Measurements from ENCODE around the gene CNN2. TPM values are rescaled to one million over a fixed set of nuclear protein-coding genes. Genes with fewer than 3 reads are reported as not detected.

CNN2 gene
- total RNA-seq, 1 experiment from 2014 or later, result 194 TPM

GRCh38 chr19:1046836-1047695 lies 20.7 kb downstream of the CNN2 start:
- Mint-ChIP-seq H3K4me1 (ENCODE audit: low read depth, unreplicated experiment) (no peaks in the 10 kb centered on the region), H3K27me3 (ENCODE audit: insufficient read depth, unreplicated experiment) (no peaks in the 10 kb centered on the region), H3K27ac (ENCODE audit: unreplicated experiment) (no peak overlapping the region), H3K4me3 (ENCODE audit: unreplicated experiment) (no peak overlapping the region), H3K36me3 (ENCODE audit: insufficient read depth, unreplicated experiment) (peaks cover 14% of the 10 kb centered on the region), H3K9me3 (ENCODE audit: unreplicated experiment) (no peaks in the 10 kb centered on the region)
- intact Hi-C loops (cut with micrococcal nuclease; ENCODE audit: unreplicated experiment), result no loop called here
- no peaks in the 10 kb centered on the region for H3K36me3 ChIP-seq (ENCODE audit: control insufficient read depth, insufficient read depth, low read length)
- ChIA-PET POLR2A (interaction anchor here (0.5 to 1.1 kb wide), 2 partner anchors 21 to 24 kb away, joined by 5 to 8 read pairs; partner anchors contain the start of gene CNN2), CTCF (no interaction called here)
- BruUV-seq (replicated peaks), result no TSS peak
- H3K4me1 ChIP-seq, result no peaks in the 10 kb centered on the region
- TF ChIP-seq, protein P1, sequence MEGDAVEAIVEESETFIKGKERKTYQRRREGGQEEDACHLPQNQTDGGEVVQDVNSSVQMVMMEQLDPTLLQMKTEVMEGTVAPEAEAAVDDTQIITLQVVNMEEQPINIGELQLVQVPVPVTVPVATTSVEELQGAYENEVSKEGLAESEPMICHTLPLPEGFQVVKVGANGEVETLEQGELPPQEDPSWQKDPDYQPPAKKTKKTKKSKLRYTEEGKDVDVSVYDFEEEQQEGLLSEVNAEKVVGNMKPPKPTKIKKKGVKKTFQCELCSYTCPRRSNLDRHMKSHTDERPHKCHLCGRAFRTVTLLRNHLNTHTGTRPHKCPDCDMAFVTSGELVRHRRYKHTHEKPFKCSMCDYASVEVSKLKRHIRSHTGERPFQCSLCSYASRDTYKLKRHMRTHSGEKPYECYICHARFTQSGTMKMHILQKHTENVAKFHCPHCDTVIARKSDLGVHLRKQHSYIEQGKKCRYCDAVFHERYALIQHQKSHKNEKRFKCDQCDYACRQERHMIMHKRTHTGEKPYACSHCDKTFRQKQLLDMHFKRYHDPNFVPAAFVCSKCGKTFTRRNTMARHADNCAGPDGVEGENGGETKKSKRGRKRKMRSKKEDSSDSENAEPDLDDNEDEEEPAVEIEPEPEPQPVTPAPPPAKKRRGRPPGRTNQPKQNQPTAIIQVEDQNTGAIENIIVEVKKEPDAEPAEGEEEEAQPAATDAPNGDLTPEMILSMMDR (IDR thresholded peaks at IDR 0.05; ENCODE audit: insufficient read depth in 1 of 2, low read depth in 1 of 2, low read length in 1 of 2, severe bottlenecking in 1 of 2, unreplicated experiment in 1 of 2), result no peak
- no peaks in the 10 kb centered on the region for H3K27me3 ChIP-seq (replicated peaks; ENCODE audit: control insufficient read depth, insufficient read depth, low read length)
- no peaks in the 10 kb centered on the region for H3K9me3 ChIP-seq
- DNase-seq, result no peak
- no peak overlapping the region for H3K4me3 ChIP-seq (ENCODE audit: low read depth, low read length)

DNA sequence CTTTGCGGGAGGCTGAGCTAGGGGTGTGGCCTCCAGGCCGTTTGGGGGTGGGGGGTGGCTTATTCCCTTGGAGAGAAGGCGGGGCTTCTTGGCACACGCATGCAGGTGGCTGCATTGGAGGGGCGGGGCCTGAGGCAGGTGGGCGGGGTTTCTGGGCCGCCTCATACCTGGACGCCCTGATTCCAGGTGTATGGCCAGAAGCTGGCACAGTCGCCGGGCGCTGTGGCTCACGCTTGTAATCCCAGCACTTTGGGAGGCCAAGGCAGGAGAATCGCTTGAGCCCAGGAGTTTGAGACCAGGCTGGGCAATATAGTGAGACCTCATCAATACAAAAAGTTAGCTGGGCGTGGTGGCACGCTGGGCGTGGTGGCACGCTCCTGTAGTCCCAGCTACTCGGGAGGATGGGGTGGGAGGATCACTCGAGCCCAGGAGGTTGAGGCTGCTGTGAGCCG lies 21.3 kb downstream of the CNN2 start:
- no TSS peak for BruUV-seq (replicated peaks)
- H3K4me3 ChIP-seq (ENCODE audit: low read depth, low read length), result no peak overlapping the region
- no peaks in the 10 kb centered on the region for H3K9me3 Mint-ChIP-seq (ENCODE audit: unreplicated experiment)
- H3K27ac Mint-ChIP-seq (ENCODE audit: unreplicated experiment), result no peak overlapping the region
- TF ChIP-seq, protein P1 (IDR thresholded peaks at IDR 0.05; ENCODE audit: insufficient read depth in 1 of 2, low read depth in 1 of 2, low read length in 1 of 2, severe bottlenecking in 1 of 2, unreplicated experiment in 1 of 2), result no peak
- peaks cover 14% of the 10 kb centered on the region for H3K36me3 Mint-ChIP-seq (ENCODE audit: insufficient read depth, unreplicated experiment)
- POLR2A ChIA-PET, result interaction anchor here (1.1 kb wide), 1 partner anchor 21 kb away, joined by 5 read pairs; the partner anchor contains the start of gene CNN2
- DNase-seq, result no peak
- H3K27me3 ChIP-seq (replicated peaks; ENCODE audit: control insufficient read depth, insufficient read depth, low read length), result no peaks in the 10 kb centered on the region
- no peaks in the 10 kb centered on the region for H3K4me1 ChIP-seq
- no peaks in the 10 kb centered on the region for H3K27me3 Mint-ChIP-seq (ENCODE audit: insufficient read depth, unreplicated experiment)
- CTCF ChIA-PET, result no interaction called here
- no peak overlapping the region for H3K4me3 Mint-ChIP-seq (ENCODE audit: unreplicated experiment)
- no peaks in the 10 kb centered on the region for H3K9me3 ChIP-seq
- no peaks in the 10 kb centered on the region for H3K36me3 ChIP-seq (ENCODE audit: control insufficient read depth, insufficient read depth, low read length)
- H3K4me1 Mint-ChIP-seq (ENCODE audit: low read depth, unreplicated experiment), result no peaks in the 10 kb centered on the region
- intact Hi-C loops (cut with micrococcal nuclease; ENCODE audit: unreplicated experiment), result no loop called here

DNA sequence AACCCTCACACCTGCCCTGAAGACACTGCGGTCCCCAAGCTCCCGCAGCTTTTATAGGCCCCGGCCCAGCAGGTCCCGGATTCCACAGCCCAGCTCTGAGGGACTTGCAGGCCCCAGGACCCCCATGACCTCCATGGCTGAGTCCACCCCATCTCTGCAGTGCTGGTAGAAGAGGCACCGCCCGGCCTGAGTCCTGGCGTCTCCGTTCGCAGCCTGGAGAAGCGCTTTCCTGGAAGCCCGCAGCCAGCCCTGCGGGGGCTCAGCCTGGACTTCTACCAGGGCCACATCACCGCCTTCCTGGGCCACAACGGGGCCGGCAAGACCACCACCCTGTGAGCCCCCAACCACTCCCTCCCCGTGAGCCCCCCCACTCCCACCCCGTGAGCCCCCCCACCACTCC lies 22.7 kb downstream of the CNN2 start:
- BruUV-seq (replicated peaks), result no TSS peak
- Mint-ChIP-seq H3K36me3 (ENCODE audit: insufficient read depth, unreplicated experiment) (peaks cover 14% of the 10 kb centered on the region), H3K4me1 (ENCODE audit: low read depth, unreplicated experiment) (no peaks in the 10 kb centered on the region), H3K4me3 (ENCODE audit: unreplicated experiment) (no peak overlapping the region), H3K27ac (ENCODE audit: unreplicated experiment) (no peak overlapping the region), H3K9me3 (ENCODE audit: unreplicated experiment) (no peaks in the 10 kb centered on the region), H3K27me3 (ENCODE audit: insufficient read depth, unreplicated experiment) (no peaks in the 10 kb centered on the region)
- ChIA-PET POLR2A (no interaction called here), CTCF (interaction anchor here (0.8 kb wide), 1 partner anchor 218 kb away, joined by 6 read pairs; no protein-coding TSS in a partner anchor)
- H3K36me3 ChIP-seq (ENCODE audit: control insufficient read depth, insufficient read depth, low read length), result no peaks in the 10 kb centered on the region
- H3K4me3 ChIP-seq (ENCODE audit: low read depth, low read length), result no peak overlapping the region
- no peaks in the 10 kb centered on the region for H3K27me3 ChIP-seq (replicated peaks; ENCODE audit: control insufficient read depth, insufficient read depth, low read length)
- TF ChIP-seq, protein P1 (IDR thresholded peaks at IDR 0.05; ENCODE audit: insufficient read depth in 1 of 2, low read depth in 1 of 2, low read length in 1 of 2, severe bottlenecking in 1 of 2, unreplicated experiment in 1 of 2), result no peak
- no peaks in the 10 kb centered on the region for H3K9me3 ChIP-seq
- no peak for DNase-seq
- no peaks in the 10 kb centered on the region for H3K4me1 ChIP-seq
- intact Hi-C loops (cut with micrococcal nuclease; ENCODE audit: unreplicated experiment), result no loop called here
